NCI-H1105 treated with DMSO at 0.1 percent for 48 hours (cell line): Measurements from ENCODE around the gene PTPRR.

Experiments used
- DNase-seq: peaks from one replicate; lab custom pipeline; 2025; lab: John Stamatoyannopoulos, UW

PTPRR gene

GRCh38 chr12:70794131-70794530, 126.4 kb downstream of the PTPRR start:
- no peak for DNase-seq

GRCh38 chr12:70788774-70789173, 131.8 kb downstream of the PTPRR start:
- no peak for DNase-seq

DNA sequence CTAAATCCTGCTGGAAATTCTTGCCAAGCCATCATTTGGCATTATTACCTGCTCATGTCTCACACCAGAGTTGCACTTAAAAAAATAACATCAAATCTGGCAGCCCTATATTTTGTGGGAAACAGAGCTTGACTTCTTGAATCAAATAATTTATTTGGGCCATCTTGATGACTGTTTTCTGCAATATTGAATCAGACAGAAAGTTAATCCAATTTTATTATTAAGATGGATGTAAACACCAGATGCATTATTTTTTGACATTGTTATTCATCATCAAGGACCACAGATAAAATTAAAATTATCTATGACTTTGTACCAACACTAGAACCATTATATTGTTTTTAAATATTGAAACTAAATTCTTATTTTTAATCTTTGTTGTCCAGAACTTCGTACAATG, 132.9 kb downstream of the PTPRR start:
- no peak for DNase-seq

GRCh38 chr12:70785896-70786295, 134.6 kb downstream of the PTPRR start:
- DNase-seq = no peak

GRCh38 chr12:70784042-70784668, 136.4 kb downstream of the PTPRR start:
- no peak for DNase-seq

- no peak for DNase-seq
Observed at GRCh38 chr12:70783455-70783854, 137.1 kb downstream of the PTPRR start.

DNA sequence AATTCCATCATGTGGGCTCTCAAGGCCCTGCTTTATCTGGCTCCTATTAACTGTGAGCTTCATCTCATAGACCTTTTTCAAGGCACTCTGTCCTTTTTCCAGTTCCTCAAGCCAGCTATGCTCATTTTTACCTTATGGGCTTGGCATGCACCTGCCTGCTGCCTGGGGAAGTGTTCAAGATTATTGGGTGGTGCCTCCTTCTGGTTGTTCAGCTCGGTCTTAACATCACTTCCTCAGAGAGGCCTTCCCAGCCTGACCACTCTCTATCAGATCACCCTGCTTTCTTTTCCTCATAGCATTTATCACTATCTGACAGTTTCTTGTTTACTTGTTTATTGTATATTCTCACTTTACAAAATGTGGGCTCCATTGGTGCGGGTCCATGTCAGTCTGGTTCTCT, 141.3 kb downstream of the PTPRR start:
- DNase-seq = no peak

DNA sequence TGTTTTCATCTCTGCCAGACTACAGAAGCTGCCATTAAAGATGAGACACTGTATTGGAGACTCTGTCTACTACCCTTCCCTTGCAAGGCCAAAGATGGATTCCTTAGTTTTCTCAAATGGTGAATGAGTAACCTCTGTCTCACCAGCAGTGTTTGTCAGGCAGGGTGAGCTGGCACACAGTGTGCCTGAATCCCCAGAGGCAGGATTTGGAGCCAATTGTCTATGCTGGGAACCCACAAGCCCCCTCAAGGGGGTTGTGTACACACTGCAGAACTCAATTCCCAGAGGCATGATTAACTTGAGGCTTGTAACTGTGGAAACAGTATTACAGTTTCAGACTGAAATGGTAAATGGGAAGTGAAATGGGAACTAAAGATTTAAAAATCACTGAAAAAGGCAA, 146.5 kb downstream of the PTPRR start:
- DNase-seq = peak; percentile 1

DNA sequence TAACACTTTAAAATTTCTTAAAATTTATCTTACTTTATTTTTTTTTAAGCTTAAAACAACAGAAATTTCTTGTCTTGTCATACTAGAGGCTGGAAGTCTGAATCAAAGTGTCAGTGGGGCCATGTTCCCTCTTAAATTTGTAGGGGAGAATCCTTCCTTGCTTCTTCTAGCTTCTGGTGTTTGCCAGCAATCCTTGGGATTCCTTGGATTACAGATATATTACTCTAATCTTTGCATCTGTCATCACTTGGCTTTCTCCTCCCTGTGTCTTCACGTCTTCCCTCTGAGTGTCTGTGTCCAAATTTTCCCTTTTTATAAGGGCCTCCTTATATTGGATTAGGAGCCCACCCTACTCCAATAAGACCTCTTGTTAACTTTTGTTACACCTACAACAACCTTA, 147.7 kb downstream of the PTPRR start:
- DNase-seq = no peak

GRCh38 chr12:70771581-70771980, 149.0 kb downstream of the PTPRR start:
- DNase-seq = no peak

DNA sequence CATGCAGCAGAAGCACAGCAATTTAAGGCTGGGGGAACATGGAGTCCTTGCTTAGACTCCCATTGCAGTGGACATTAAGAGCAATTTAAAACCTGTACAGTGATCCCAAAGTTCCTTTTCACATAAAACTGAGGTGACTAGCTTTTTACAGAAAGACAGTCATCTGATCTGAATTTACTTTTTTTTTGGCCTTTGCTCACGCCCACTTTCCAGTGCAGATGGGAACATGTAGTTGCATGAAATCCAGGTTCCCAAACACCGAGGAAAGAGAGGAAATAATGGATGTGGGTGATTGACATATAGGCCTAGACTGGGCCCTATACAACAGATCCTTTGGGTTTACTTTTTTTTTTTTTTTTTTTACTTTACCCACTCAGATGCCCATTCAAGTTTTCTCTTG, 156.9 kb downstream of the PTPRR start:
- no peak for DNase-seq

DNA sequence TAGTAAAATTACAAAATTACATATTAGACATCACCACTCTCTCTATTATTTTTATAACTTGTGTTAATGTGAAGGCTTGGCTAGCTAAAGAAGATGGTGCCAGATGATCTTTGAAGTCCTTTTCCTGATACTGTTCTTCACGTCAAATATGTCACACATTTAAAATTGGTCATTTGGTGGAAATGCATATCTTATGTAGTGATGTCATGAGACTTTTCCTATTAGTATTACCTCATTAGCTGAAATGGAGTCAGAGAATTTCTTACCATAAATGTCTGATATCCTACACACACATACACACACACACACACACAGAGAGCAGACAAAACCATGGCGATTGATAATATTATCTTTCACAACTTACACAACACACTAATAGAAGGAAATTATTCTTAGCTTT, 158.5 kb downstream of the PTPRR start:
- DNase-seq = no peak

- DNase-seq = no peak
Observed at GRCh38 chr12:70759161-70759918, 161.2 kb downstream of the PTPRR start.

GRCh38 chr12:70758494-70758845, 162.1 kb downstream of the PTPRR start:
- no peak for DNase-seq

- DNase-seq = no peak
Observed at GRCh38 chr12:70757830-70758493, 162.6 kb downstream of the PTPRR start.

GRCh38 chr12:70756791-70757190, 163.7 kb downstream of the PTPRR start:
- DNase-seq = peak; percentile 74

GRCh38 chr12:70756118-70756517, 164.4 kb downstream of the PTPRR start:
- DNase-seq = no peak

- no peak for DNase-seq
Observed at GRCh38 chr12:70754330-70754741, 166.2 kb downstream of the PTPRR start.

- DNase-seq = no peak
Observed at GRCh38 chr12:70752327-70752726, 168.2 kb downstream of the PTPRR start.

DNA sequence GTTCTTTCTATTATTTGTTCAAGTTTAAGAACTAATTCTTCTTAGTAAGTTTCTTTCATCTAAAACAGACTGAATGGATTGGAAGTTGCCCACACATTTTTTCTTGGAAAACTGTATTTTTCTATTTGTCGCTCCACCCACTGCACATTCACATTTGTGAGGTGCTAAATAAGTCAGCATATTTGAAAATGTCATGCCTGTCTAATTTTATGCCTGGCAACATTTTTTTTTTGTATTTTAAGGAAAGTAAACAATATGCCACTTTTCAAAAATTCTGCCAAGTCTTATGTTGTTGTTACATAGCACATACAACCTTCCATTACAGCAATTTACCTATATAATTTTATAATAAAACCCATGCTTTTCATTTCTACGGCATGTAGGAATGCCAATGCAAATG, 170.6 kb downstream of the PTPRR start:
- no peak for DNase-seq

- no peak for DNase-seq
Observed at GRCh38 chr12:70748809-70749208, 171.7 kb downstream of the PTPRR start.

DNA sequence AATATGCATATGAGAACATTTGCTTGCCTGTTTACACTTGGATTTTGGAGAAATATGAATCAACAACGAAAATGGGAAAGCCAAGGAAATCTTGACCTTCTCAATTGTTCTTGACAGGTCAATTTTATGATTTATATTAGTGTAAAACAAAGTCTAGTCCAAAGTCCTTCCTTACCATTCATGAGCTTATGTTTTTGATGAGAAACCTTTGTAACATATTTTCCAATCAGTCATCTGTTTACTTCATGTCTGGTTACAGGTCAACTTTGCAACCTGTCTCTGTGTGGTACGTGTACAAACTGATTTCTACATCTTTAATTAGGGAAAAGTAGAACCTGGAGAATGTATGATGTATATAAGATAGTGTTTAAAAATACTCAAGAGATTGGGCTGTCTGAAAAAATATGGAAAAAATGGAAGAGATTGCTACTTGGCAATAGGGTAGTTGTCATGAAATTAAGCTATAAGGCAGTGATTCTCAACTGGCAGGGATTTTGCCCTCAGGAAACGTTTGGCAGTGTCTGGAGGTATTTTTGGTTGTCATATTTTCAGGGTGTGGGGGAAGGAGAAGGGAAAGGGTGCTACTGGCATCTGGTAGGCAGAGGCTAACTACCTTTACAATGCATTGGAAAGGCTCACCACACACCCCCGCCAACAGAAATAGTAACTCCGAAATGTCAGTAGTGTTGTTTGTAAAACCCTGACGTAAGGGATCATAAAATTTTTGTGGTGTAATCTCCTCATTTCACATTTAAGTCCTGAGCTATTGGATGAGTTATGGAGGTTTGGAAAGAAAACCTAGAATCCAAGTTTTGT, 172.9 kb downstream of the PTPRR start:
- no peak for DNase-seq

DNA sequence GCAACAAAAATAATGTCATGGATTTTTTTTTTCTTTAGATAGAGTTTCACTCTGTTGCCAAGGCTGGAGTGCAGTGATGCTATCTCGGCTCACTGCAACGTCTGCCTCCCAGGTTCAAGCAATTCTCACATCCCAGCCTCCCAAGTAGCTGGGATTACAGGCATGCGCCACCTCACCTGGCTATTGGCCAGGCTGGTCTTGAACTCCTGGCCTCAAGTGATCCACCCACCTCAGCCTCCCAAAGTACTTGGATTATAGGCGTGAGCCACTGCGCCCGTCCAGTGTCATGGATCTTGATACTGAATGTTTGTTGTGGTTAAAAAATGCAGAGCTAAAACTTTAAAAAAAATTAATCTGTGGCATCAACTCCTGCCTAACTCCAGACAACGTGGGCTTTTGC, 175.5 kb downstream of the PTPRR start:
- DNase-seq = no peak
